NB4 (cell line): ENCODE data around the gene LILRA6.

Experiments used
- CTCF ChIP-seq: IDR thresholded peaks from one replicate; pipeline ENCODE4 v1.5.1; 2012; ENCODE audit warnings: low read depth, low read length
- POLR2A ChIP-seq: IDR thresholded peaks from 2 replicates; pipeline ENCODE4 v1.6.1; 2011; ENCODE audit warnings: mild to moderate bottlenecking; ENCODE audit not compliant: insufficient read length; ENCODE audit errors: extremely low read depth

DNA sequence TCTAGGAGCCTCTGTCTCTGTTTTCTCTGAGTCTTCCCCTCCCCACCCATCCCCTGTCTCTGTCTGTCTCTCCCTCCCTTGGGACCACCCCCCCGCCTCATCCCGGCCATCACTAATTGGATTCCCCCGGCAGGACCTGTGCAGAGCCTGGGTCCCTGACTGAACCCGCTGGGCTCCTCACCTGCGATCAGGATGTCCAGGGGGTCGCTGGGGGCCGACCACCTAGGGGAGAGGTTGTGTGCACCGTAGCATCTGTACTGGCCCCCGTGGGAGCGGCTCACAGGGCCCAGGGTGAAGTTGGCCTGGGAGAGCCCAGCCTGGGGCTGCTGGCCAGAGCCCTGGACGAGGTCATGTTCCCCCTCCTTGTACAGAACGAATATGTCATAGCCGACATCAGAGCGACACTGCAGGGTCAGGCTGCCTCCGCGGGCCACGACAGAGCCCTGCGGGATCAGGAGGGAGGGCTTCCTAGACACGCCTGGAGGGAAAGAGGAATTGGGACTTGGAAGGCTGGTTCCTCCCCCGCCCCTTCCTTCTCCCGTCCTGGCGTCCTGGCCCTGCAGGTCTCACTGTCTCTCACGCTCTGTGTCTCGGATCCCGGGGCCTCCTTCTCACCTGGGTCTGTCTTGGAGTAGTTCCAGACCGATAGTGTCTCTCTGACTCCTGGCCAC is 12.7 kb upstream of the LILRA6 start:
- TF ChIP-seq CTCF (no peak), POLR2A (no peak)
